Endothelial cell of umbilical vein (primary cell): ENCODE results near the gene WASHC1.
"Not testable (repeated sequence)": the region's sequence is repeated elsewhere in the genome, so short reads cannot be mapped to it uniquely, and the experiment has no call there.

Experiments
- CTCF ChIP-seq, 2 donors: IDR thresholded peaks; 1 replicate in 1 of 2; 2 replicates in 1 of 2; pipeline ENCODE4 v1.5.1; 2011; ENCODE audit warnings: low read length in 2 of 2, mild to moderate bottlenecking in 2 of 2, moderate library complexity in 2 of 2, control low read depth in 1 of 2, inconsistent platforms in 1 of 2, low read depth in 1 of 2; ENCODE audit not compliant: insufficient read depth in 1 of 2; ENCODE audit errors: extremely low read depth in 1 of 2
- EZH2 ChIP-seq: IDR thresholded peaks from 2 replicates; pipeline ENCODE4 v1.6.1; 2012; ENCODE audit warnings: borderline replicate concordance, low read depth, mild to moderate bottlenecking, moderate library complexity, low read length, inconsistent platforms; ENCODE audit not compliant: severe bottlenecking
- FOS ChIP-seq: IDR thresholded peaks from 2 replicates; pipeline ENCODE4 v1.6.1; 2011; ENCODE audit warnings: mild to moderate bottlenecking, low read length, moderate library complexity, borderline replicate concordance; ENCODE audit not compliant: insufficient read depth
- MAX ChIP-seq: IDR thresholded peaks from 2 replicates; pipeline ENCODE4 v1.6.1; 2011; ENCODE audit not compliant: insufficient read depth, insufficient read length
- POLR2AphosphoS5 ChIP-seq: IDR thresholded peaks from 2 replicates; pipeline ENCODE4 v1.6.1; 2012; ENCODE audit warnings: low read depth, mild to moderate bottlenecking, control low read depth, low read length, moderate library complexity; ENCODE audit not compliant: insufficient read depth

GRCh38 chr9:41261-41676, 12.0 kb upstream of the WASHC1 start:
- not testable (repeated sequence) for TF ChIP-seq POLR2AphosphoS5; CTCF (IDR thresholded peaks at IDR 0.05; ENCODE audit: extremely low read depth in 1 of 2, insufficient read depth in 1 of 2, low read depth in 1 of 2, low read length in 2 of 2); MAX; EZH2; FOS
